NOMO-1 (cell line): ENCODE results near the gene MARCHF9.
"Not testable (repeated sequence)": the region's sequence is repeated elsewhere in the genome, so short reads cannot be mapped to it uniquely, and the experiment has no call there.

ENCODE experiments used
- DNase-seq, 2 experiments: peaks; one replicate each; lab custom pipeline; 2025; ENCODE audit not compliant: unreplicated experiment in 2 of 2; lab: John Stamatoyannopoulos, UW

Gene MARCHF9

GRCh38 chr12:57766464-57767304 lies 11.8 kb downstream of the MARCHF9 start, which contains the start of gene CYP27B1:
CYP27B1 (minus strand) TSS chr12:57767078; CDS start chr12:57767041, 37 bp downstream.
- no peak for DNase-seq

GRCh38 chr12:57767305-57767698 lies 12.4 kb downstream of the MARCHF9 start:
- no peak for DNase-seq

- DNase-seq: no peak
These were observed 13.0 kb downstream of the MARCHF9 start for GRCh38 chr12:57767876-57768275.

GRCh38 chr12:57769594-57769993 lies 14.7 kb downstream of the MARCHF9 start:
- DNase-seq: no peak

GRCh38 chr12:57770734-57771133 lies 15.8 kb downstream of the MARCHF9 start:
- DNase-seq: no peak

- DNase-seq: peak; percentile 83 to 92
These were observed 16.5 kb downstream of the MARCHF9 start for GRCh38 chr12:57771236-57771872.

- peak; percentile 93 to 98 for DNase-seq
These were observed 17.0 kb downstream of the MARCHF9 start, which contains the start of gene METTL1 for GRCh38 chr12:57771873-57772428. METTL1 (minus strand) TSS chr12:57772105; CDS start chr12:57772083, 22 bp downstream.

- DNase-seq: peak; percentile 18 to 38
These were observed 17.8 kb downstream of the MARCHF9 start, which contains the start of gene EEF1AKMT3 for GRCh38 chr12:57772429-57773322. EEF1AKMT3 (plus strand) TSS chr12:57772614; CDS start chr12:57772725, 111 bp downstream.

GRCh38 chr12:57774634-57775033 lies 19.7 kb downstream of the MARCHF9 start:
- not testable (repeated sequence) for DNase-seq

GRCh38 chr12:57775044-57775443 lies 20.1 kb downstream of the MARCHF9 start:
- no peak for DNase-seq

- DNase-seq: peak in 1 of 2 experiments; percentile 11
These were observed 20.8 kb downstream of the MARCHF9 start for GRCh38 chr12:57775563-57776246.

- no peak for DNase-seq
These were observed 21.3 kb downstream of the MARCHF9 start for GRCh38 chr12:57776247-57776587.

GRCh38 chr12:57777367-57777766 lies 22.5 kb downstream of the MARCHF9 start:
- no peak for DNase-seq

GRCh38 chr12:57777911-57778310 lies 23.0 kb downstream of the MARCHF9 start:
- no peak for DNase-seq

- no peak for DNase-seq
These were observed 24.8 kb downstream of the MARCHF9 start for GRCh38 chr12:57779736-57780135.

GRCh38 chr12:57780284-57780897 lies 25.5 kb downstream of the MARCHF9 start:
- DNase-seq: no peak

- DNase-seq: peak; percentile 24 to 82
These were observed 26.3 kb downstream of the MARCHF9 start for GRCh38 chr12:57781244-57781643.

GRCh38 chr12:57781801-57782200 lies 26.9 kb downstream of the MARCHF9 start:
- DNase-seq: peak in 1 of 2 experiments; percentile 46

- DNase-seq: no peak
These were observed 27.3 kb downstream of the MARCHF9 start for GRCh38 chr12:57782243-57782607.
